Common myeloid progenitor, CD34-positive (primary cell): ENCODE data around the gene S100PBP.
"Not testable (repeated sequence)": the region's sequence is repeated elsewhere in the genome, so short reads cannot be mapped to it uniquely, and the experiment has no call there.

Experiments
- CTCF ChIA-PET: fragments of 350-600 bp; sonication (Branson Sonifier 250); formaldehyde crosslinking; loops from one replicate; lab custom pipeline; 2021; ENCODE audit warnings: antibody characterized with exemption; lab: Charles Lee
- POLR2A ChIA-PET: fragments of 350-600 bp; sonication (Branson Sonifier 250); formaldehyde crosslinking; loops from one replicate; lab custom pipeline; 2021; ENCODE audit warnings: antibody characterized with exemption; lab: Charles Lee
- DNase-seq, 3 donors: peaks; one replicate each; pipeline versions ENCODE4 v3.0.0 to v3.0.0-alpha.2; 2013
- H3K27ac ChIP-seq, 2 experiments: 1 replicate in 1 of 2; 2 replicates in 1 of 2; pipeline ENCODE4 v1.7.0; 2013; ENCODE audit warnings: inconsistent platforms in 2 of 2, low read length in 2 of 2, mild to moderate bottlenecking in 2 of 2, low read depth in 1 of 2, moderate library complexity in 1 of 2; ENCODE audit not compliant: severe bottlenecking in 2 of 2, insufficient read depth in 1 of 2, poor library complexity in 1 of 2
- H3K27me3 ChIP-seq, 5 experiments: replicated peaks in 2 of 5; 1 replicate in 3 of 5; 2 replicates in 2 of 5; pipeline versions ENCODE4 v1.6.1 to v1.7.0; 2013; ENCODE audit warnings: low read length in 4 of 5, mild to moderate bottlenecking in 2 of 5, moderate library complexity in 2 of 5, inconsistent platforms in 1 of 5; ENCODE audit not compliant: insufficient read depth in 5 of 5, control insufficient read depth in 4 of 5
- H3K36me3 ChIP-seq, 4 experiments: 1 replicate in 2 of 4; 2 replicates in 2 of 4; pipeline versions ENCODE4 v1.6.1 to v1.7.0; 2013; ENCODE audit warnings: low read length in 3 of 4, control low read depth in 1 of 4, mild to moderate bottlenecking in 1 of 4; ENCODE audit not compliant: control insufficient read depth in 4 of 4, insufficient read depth in 4 of 4
- H3K4me1 ChIP-seq, 4 experiments: 1 replicate in 3 of 4; 2 replicates in 1 of 4; pipeline versions ENCODE4 v1.6.1 to v1.7.1; 2013; ENCODE audit warnings: low read length in 3 of 4, mild to moderate bottlenecking in 3 of 4, control low read depth in 1 of 4, inconsistent platforms in 1 of 4, moderate library complexity in 1 of 4; ENCODE audit not compliant: control insufficient read depth in 4 of 4, insufficient read depth in 4 of 4; ENCODE audit errors: control extremely low read depth in 1 of 4
- H3K4me3 ChIP-seq, 7 experiments: 1 replicate in 4 of 7; 2 replicates in 3 of 7; pipeline versions ENCODE4 v1.5.1 to v1.7.0; 2013; ENCODE audit warnings: mild to moderate bottlenecking in 7 of 7, low read length in 6 of 7, moderate library complexity in 6 of 7, inconsistent platforms in 2 of 7, low read depth in 2 of 7, control low read depth in 1 of 7; ENCODE audit not compliant: insufficient read depth in 4 of 7, control insufficient read depth in 1 of 7; ENCODE audit errors: extremely low read depth in 1 of 7
- H3K9me3 ChIP-seq, 5 experiments: 1 replicate in 4 of 5; 2 replicates in 1 of 5; pipeline versions ENCODE4 v1.6.1 to v1.7.1; 2013; ENCODE audit warnings: low read length in 4 of 5, mild to moderate bottlenecking in 2 of 5, inconsistent platforms in 1 of 5, low read depth in 1 of 5, moderate library complexity in 1 of 5; ENCODE audit not compliant: control insufficient read depth in 4 of 5, insufficient read depth in 2 of 5; ENCODE audit errors: control extremely low read depth in 1 of 5
- WGBS: methylation state at CpG from one replicate; pipeline ENCODE4 v1.1.5; 2013; ENCODE audit not compliant: insufficient coverage; 5-methylcytosine and 5-hydroxymethylcytosine counted together

The S100PBP gene

DNA sequence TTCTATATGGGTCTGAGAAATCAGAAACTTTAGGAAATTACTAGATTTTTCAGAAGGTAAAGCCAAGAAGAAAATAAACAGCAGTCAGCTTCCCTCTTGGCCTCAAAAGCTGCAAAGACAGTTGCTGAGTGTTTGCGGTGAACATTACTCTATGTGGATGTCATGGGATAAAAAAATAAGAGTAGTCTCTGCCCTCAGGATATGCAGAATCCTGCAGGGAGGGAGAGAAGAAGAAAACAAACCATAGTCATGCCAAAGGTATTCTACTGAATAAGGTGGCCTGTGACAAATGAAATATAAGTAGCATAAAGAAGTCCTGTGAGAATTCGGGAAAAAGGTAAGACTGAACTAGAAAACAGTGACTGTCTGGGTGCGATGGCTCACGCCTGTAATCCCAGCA lies 19.3 kb upstream of the S100PBP start:
- H3K27me3 ChIP-seq, result no peaks in the 10 kb centered on the region
- ChIA-PET CTCF (no interaction called here), POLR2A (no interaction called here)
- DNase-seq, result no peak
- WGBS, result 100% methylated on average over 2 of the region's 4 CpGs
- no peak overlapping the region for H3K27ac ChIP-seq
- H3K36me3 ChIP-seq, result peaks cover 15 to 68% (median 47%) of the 10 kb centered on the region in 4 experiments
- H3K4me3 ChIP-seq, result no peak overlapping the region
- no peaks in the 10 kb centered on the region for H3K9me3 ChIP-seq
- no peaks in the 10 kb centered on the region for H3K4me1 ChIP-seq

DNA sequence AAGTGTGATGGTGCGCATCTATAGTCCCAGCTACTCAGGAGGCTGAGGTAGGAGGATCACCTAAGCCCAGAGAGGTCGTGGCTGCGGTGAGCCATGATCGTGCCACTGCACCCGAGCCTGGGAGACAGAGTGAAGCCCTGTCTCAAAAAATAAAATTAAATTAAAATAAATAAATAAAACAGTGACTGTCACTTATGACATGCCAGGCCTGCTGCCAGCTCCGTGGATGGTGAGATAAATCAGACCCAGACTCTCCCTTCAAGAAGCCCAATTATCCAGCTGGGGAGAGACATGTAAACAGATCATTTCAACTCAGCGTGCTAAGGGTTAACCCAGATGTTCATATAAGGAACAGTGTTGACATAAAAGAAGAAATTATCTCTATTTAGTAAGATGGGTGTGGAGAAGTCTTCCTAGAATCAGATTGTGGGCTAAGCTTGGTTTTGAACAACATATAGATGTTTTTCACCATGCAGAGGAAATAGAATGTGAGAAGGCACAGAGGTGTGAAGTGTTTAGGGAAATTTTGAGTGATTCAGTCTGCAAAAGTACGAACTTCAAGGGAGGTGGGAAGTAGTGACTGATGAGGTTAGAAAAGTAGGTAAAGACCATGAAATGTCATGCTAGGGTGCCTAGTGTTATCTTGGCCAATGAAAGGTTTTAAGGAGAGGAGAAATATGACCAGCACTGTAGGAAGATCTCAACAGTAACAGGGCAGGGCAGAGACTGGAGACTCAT lies 18.6 kb upstream of the S100PBP start:
- Histone ChIP-seq H3K27ac (peak overlapping the region in 1 of 2 experiments; percentile 3), H3K4me3 (no peak overlapping the region), H3K36me3 (peaks cover 15 to 65% (median 44%) of the 10 kb centered on the region in 4 experiments), H3K9me3 (no peaks in the 10 kb centered on the region), H3K27me3 (no peaks in the 10 kb centered on the region), H3K4me1 (no peaks in the 10 kb centered on the region)
- WGBS, result 98% methylated on average over 4 of the region's 8 CpGs
- ChIA-PET CTCF (no interaction called here), POLR2A (no interaction called here)
- DNase-seq, result no peak

DNA sequence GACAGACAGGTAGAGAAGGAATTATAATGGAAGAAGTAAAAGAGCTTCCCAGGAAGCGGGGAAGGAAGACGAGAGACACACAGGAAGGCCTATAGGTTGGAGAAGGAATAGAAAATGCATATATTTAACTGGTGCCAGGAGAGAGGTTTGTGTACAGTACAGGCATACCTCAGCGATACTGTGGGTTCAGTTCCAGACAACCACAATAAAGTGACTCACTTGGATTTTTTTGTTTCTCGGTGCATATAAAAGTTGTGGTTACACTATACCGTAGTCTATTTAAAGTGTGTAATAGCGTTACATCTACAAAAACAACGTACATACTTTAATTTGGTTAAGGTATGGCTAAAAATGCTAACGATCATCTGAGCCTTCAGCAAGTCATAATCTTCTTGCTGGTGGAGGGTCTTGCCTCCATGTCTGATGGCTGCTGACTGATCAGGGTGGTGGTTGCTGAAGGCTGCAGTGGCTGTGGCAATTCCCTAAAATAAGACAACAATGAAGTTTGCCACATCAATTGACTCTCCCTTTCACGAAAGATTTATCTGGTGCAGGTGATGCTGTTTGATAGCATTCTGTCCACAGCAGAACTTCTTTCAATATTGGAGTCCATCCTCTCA lies 16.2 kb upstream of the S100PBP start:
- H3K27me3 ChIP-seq, result no peaks in the 10 kb centered on the region
- ChIA-PET POLR2A (interaction anchor here (0.6 kb wide), 1 partner anchor 12 kb away, joined by 4 read pairs; no protein-coding TSS in a partner anchor), CTCF (no interaction called here)
- H3K4me1 ChIP-seq, result no peaks in the 10 kb centered on the region
- H3K36me3 ChIP-seq, result peaks cover 18 to 68% (median 46%) of the 10 kb centered on the region in 4 experiments
- WGBS, result 96% methylated on average over 4 of the region's 9 CpGs
- DNase-seq, result no peak
- H3K27ac ChIP-seq, result no peak overlapping the region
- H3K4me3 ChIP-seq, result no peak overlapping the region
- no peaks in the 10 kb centered on the region for H3K9me3 ChIP-seq

DNA sequence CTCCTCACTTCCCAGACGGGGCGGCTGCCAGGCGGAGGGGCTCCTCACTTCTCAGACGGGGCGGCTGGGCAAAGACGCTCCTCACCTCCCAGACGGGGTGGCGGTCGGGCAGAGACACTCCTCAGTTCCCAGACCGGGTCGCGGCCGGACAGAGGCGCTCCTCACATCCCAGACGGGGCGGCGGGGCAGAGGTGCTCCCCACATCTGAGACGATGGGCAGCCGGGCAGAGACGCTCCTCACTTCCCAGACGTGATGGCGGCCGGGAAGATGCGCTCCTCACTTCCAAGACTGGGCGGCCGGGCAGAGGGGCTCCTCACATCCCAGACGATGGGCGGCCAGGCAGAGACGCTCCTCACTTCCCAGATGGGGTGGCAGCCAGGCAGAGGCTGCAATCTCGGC lies 13.0 kb upstream of the S100PBP start:
- DNase-seq, H3K4me3 ChIP-seq, POLR2A ChIA-PET, H3K27me3 ChIP-seq, CTCF ChIA-PET, H3K9me3 ChIP-seq, H3K27ac ChIP-seq, H3K4me1 ChIP-seq: not testable (repeated sequence)
- 97% methylated on average over 20 of the region's 30 CpGs for WGBS
- H3K36me3 ChIP-seq, result peaks cover 21 to 67% (median 47%) of the 10 kb centered on the region in 4 experiments

DNA sequence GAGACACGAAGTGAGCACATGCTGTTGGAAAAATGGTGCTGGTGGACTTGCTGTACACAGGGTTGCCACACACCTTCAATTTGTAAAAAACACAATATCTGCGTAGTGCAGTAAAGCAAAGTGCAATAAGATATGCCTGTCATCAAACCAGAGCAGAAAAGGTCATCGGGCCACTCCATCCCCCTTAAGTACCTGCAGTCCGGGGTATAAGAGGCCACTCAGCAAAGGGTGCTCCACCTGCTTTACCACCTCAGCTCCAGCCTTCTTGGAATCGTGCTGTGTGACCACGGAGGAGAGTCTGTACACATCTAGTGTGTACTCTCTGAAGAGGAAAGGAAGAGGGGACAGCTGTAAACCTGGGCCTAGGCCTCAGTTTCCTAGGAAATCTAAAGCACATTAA lies 11.2 kb upstream of the S100PBP start:
- DNase-seq, result no peak
- Histone ChIP-seq H3K4me3 (no peak overlapping the region), H3K9me3 (no peaks in the 10 kb centered on the region), H3K4me1 (no peaks in the 10 kb centered on the region), H3K36me3 (peaks cover 25 to 74% (median 48%) of the 10 kb centered on the region in 4 experiments), H3K27me3 (no peaks in the 10 kb centered on the region), H3K27ac (no peak overlapping the region)
- WGBS, result 100% methylated on average over 2 of the region's 6 CpGs
- CTCF ChIA-PET, result no interaction called here
- POLR2A ChIA-PET, result interaction anchor here (1.5 kb wide), 1 partner anchor 9 kb away, joined by 3 read pairs; no protein-coding TSS in a partner anchor

DNA sequence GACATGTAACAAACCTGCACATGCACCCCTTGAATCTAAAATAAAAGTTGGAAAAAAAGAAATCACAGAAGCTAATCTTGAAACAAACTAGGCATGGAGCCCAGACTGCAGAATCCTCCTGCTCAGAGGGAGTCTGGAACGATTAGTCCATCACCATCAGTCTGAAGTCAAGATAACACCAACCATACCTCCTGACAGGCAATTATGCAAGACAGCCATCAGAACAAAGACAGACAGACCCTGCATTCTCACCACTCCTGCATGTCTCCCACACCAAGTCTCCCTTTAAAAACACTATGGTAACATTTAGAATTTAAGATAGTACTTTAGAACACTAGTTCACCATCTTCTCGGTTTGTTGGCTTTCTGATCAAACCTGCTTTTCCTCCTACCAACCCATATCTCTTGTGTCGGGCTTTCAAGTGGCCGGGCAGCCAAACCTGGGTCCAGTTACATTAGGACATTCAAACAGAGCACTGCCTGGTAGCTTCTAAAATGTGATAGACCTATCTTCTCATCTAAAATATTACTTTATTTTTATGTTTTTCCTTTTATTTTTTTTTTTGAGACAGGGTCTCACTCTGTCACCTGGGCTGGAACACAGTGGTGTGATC lies 10.4 kb upstream of the S100PBP start:
- Histone ChIP-seq H3K4me3 (no peak overlapping the region), H3K27me3 (no peaks in the 10 kb centered on the region), H3K27ac (no peak overlapping the region), H3K9me3 (no peaks in the 10 kb centered on the region), H3K4me1 (no peaks in the 10 kb centered on the region), H3K36me3 (peaks cover 23 to 70% (median 49%) of the 10 kb centered on the region in 4 experiments)
- WGBS, result 96% methylated on average over 4 of the region's 4 CpGs
- ChIA-PET POLR2A (no interaction called here), CTCF (no interaction called here)
- DNase-seq, result no peak

DNA sequence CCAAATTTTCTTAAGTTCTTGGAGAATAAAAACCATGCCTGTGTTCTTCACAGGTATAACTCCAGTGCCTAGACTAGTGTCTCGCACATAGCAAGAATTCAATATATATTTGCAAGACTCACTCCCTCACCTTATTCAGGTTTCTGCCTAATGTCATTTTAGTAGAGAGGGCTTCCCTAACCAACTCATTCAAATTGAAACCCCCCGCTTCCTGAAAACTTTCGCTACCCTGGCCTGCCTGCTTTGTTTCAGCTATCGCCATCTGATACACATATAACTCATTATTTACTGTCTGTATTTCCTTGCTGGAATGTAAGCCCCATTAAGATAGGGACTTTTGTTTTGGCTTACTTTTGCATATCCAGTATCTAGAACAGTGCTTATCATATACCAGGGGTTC lies 8.9 kb upstream of the S100PBP start:
- POLR2A ChIA-PET, result no interaction called here
- no peak for DNase-seq
- no peak overlapping the region for H3K4me3 ChIP-seq
- CTCF ChIA-PET, result no interaction called here
- no CpG with 5 or more reads among the region's 4 CpGs for WGBS
- H3K27me3 ChIP-seq, result no peaks in the 10 kb centered on the region
- H3K4me1 ChIP-seq, result no peaks in the 10 kb centered on the region
- H3K27ac ChIP-seq, result no peak overlapping the region
- peaks cover 18 to 62% (median 41%) of the 10 kb centered on the region in 4 experiments for H3K36me3 ChIP-seq
- no peaks in the 10 kb centered on the region for H3K9me3 ChIP-seq
